ENCODE results near the gene GP1BA.

- no peak for TF ChIP-seq RAD21 (IDR thresholded peaks at IDR 0.05; ENCODE audit: low read depth)
- no peak for TF ChIP-seq EP300 (IDR thresholded peaks at IDR 0.05; ENCODE audit: borderline replicate concordance)
- no peak for TF ChIP-seq CEBPB (IDR thresholded peaks at IDR 0.05)
- no peak for TF ChIP-seq REST (IDR thresholded peaks at IDR 0.05; ENCODE audit: low read depth)
- TF ChIP-seq YY1 (IDR thresholded peaks at IDR 0.05; ENCODE audit: low read depth), result no peak
- TF ChIP-seq MAX (IDR thresholded peaks at IDR 0.05), result no peak
- no peak for TF ChIP-seq NFIC (IDR thresholded peaks at IDR 0.05)
- TF ChIP-seq TCF12 (IDR thresholded peaks at IDR 0.05; ENCODE audit: low read depth), result no peak
- TF ChIP-seq EGR1 (IDR thresholded peaks at IDR 0.05), result no peak
- no peak; the same call in 1 of the 2 replicates for TF ChIP-seq FOXM1 (IDR thresholded peaks at IDR 0.05; ENCODE audit: borderline replicate concordance, low read depth)
- no peak; the same call in none of the 2 replicates for TF ChIP-seq TAF1 (IDR thresholded peaks at IDR 0.05; ENCODE audit: low read depth)
- TF ChIP-seq USF1 (IDR thresholded peaks at IDR 0.05), result no peak
- no peak for TF ChIP-seq CREB1 (IDR thresholded peaks at IDR 0.05; ENCODE audit: low read depth)
- no peak for TF ChIP-seq TEAD4 (IDR thresholded peaks at IDR 0.05)
Observed at GRCh38 chr17:4940555-4941318, 8.7 kb downstream of the GP1BA start.
